GM23338 (cell line): Measurements from ENCODE around the gene RAB39A.
"Not testable (repeated sequence)": the region's sequence is repeated elsewhere in the genome, so short reads cannot be mapped to it uniquely, and the experiment has no call there.

Source experiments
- ETS1 ChIP-seq: IDR thresholded peaks from 2 replicates; pipeline ENCODE4 v1.6.1; 2016; ENCODE audit warnings: antibody characterized with exemption
- EZH2 ChIP-seq: fragments of 200-600 bp; sonication (generic); IDR thresholded peaks from one replicate; pipeline ENCODE4 v1.8.0; 2017; ENCODE audit warnings: antibody characterized with exemption, mild to moderate bottlenecking, low read depth; ENCODE audit not compliant: unreplicated experiment
- EZH2phosphoT487 ChIP-seq: fragments of 200-600 bp; sonication (generic); IDR thresholded peaks from one replicate; pipeline ENCODE4 v1.8.1; 2018; ENCODE audit warnings: antibody characterized with exemption; ENCODE audit not compliant: unreplicated experiment
- JUNB ChIP-seq: IDR thresholded peaks from one replicate; pipeline ENCODE4 v1.6.1; 2016; ENCODE audit warnings: antibody characterized with exemption; ENCODE audit not compliant: unreplicated experiment
- POLR2AphosphoS5 ChIP-seq: IDR thresholded peaks from 2 replicates; pipeline ENCODE4 v1.6.1; 2016; ENCODE audit warnings: antibody characterized with exemption, low read depth
- REST ChIP-seq: IDR thresholded peaks from one replicate; pipeline ENCODE4 v1.6.1; 2018; ENCODE audit warnings: antibody characterized with exemption; ENCODE audit not compliant: unreplicated experiment
- ZNF114 ChIP-seq: fragments of 250-450 bp; sonication (Bioruptor Pico); IDR thresholded peaks from 2 replicates; pipeline ENCODE4 v1.5.0; 2020; ENCODE audit warnings: mild to moderate bottlenecking, moderate library complexity
- TF ChIP-seq, protein P1 (sequence below), 2 experiments: fragments of 200-600 bp in 1 of 2; sonication (generic) in 1 of 2; conservative IDR thresholded peaks; 2 replicates each; pipeline versions ENCODE4 v1.5.1 to v1.6.1; 2016 to 2017; ENCODE audit warnings: antibody characterized with exemption in 2 of 2, low read depth in 2 of 2, mild to moderate bottlenecking in 2 of 2, moderate library complexity in 1 of 2

- TF ChIP-seq POLR2AphosphoS5; EZH2; JUNB; EZH2phosphoT487; REST; ETS1; ZNF114 (CRISPR knock-in tag): not testable (repeated sequence)
- TF ChIP-seq, protein P1, sequence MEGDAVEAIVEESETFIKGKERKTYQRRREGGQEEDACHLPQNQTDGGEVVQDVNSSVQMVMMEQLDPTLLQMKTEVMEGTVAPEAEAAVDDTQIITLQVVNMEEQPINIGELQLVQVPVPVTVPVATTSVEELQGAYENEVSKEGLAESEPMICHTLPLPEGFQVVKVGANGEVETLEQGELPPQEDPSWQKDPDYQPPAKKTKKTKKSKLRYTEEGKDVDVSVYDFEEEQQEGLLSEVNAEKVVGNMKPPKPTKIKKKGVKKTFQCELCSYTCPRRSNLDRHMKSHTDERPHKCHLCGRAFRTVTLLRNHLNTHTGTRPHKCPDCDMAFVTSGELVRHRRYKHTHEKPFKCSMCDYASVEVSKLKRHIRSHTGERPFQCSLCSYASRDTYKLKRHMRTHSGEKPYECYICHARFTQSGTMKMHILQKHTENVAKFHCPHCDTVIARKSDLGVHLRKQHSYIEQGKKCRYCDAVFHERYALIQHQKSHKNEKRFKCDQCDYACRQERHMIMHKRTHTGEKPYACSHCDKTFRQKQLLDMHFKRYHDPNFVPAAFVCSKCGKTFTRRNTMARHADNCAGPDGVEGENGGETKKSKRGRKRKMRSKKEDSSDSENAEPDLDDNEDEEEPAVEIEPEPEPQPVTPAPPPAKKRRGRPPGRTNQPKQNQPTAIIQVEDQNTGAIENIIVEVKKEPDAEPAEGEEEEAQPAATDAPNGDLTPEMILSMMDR (conservative IDR thresholded peaks at IDR 0.05; ENCODE audit: low read depth in 2 of 2), result not testable (repeated sequence)
These were observed 15.8 kb upstream of the RAB39A start for GRCh38 chr11:107912415-107912814.
